Measurements from ENCODE around the gene EYA2. TPM values are rescaled to one million over a fixed set of nuclear protein-coding genes. Genes with fewer than 3 reads are reported as not detected.

EYA2 gene
- total and polyA plus RNA-seq, 11 donors: 0.30 to 4.2 (median 0.70) TPM

DNA sequence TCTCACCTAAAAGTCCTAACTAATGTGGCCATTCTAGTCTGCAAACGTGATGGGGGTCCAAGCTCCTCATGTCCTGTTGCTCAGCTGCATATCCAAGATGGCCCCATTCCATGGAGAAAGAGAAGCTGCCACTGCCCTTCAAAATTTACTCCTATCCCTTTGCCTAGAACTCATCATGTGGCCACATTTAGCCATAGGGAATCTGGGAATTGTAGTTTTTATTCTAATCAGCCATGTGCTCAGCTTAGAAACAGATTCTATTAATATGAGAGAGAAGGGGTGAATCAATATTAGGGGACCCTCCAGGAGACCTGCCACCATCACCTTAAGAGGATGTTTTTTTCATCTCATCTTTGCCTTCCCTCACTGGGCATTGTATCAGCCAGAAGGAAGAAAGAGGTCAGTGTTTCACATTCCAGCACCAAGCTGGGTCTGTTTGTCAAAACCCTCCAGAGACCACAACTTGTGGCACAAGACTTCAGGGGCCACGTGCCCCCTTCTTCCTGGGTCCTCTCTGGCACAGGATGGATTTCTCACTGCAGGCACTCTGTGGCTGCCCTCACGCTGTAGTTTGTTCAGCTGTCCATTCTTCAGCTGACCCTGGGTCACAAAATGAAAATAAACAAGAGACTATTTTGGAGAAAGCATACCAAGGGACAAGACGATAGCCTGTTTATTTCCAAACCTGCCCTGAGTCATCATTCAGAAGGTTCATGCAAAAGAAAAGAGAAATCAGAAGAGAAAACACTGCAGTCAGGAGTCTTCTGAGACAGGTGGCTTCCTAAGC, 172.0 kb downstream of the EYA2 start:
- no peak for DNase-seq
- H3K4me3 ChIP-seq: no peak overlapping the region
- H3K27ac ChIP-seq: no peak overlapping the region
- H3K9me3 ChIP-seq: peaks cover 0 to 31% (median 23%) of the 10 kb centered on the region in 12 donors
- no peaks in the 10 kb centered on the region for H3K36me3 ChIP-seq
- no peaks in the 10 kb centered on the region for H3K27me3 ChIP-seq
- 51 to 64% (median 59%) methylated on average over 4 of the region's 4 CpGs for whole genome bisulfite sequencing, 4 donors
- peak in 1 of 4 donors; percentile 26 for ATAC-seq
- peaks cover 0 to 6% (median 0%) of the 10 kb centered on the region in 12 donors for H3K4me1 ChIP-seq
- TF ChIP-seq POLR2A (IDR thresholded peaks at IDR 0.05) (no peak), CTCF (IDR thresholded peaks at IDR 0.05) (no peak)
- intact Hi-C loops (cut with DNase I): no loop called here

DNA sequence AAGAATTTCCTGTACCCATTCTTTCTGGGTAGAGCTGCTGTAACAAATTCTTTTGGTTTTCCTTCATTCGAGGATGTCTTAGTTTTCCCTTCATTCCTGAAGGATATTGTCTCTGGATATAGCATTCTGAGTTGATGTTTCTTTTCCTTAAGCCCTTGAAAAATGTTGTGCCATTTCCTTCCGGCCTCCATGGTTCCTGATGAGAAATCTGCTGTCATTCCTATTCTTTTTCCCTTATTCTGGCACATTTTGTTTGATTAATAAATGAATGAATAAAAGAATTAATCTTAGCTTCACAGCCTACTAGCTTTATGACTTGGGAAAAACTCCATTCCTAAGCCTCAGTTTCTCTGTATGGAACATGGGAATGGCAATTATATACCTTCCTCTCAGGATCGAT, 173.1 kb downstream of the EYA2 start:
- intact Hi-C loops (cut with DNase I): no loop called here
- 89 to 96% (median 92%) methylated on average over 3 of the region's 3 CpGs for WGBS, 4 donors
- no peak for ATAC-seq

DNA sequence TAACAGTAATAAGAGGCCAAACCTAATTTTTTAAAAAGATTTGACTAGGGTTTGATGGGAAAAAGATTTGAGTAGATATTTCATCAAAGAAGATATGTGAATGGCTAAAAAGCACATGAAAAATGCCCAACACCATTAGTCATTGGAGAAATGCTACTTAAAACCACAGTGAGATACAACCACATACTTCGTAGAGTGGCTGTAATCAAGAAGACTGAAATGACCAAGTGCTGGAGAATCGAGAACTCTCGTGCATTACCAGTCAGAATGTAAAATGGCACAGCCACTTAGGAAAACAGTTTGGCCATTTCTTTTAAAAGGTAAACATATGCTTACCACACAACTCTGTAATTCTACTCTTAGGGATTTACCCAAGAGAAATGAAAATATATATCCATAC, 175.5 kb downstream of the EYA2 start:
- intact Hi-C loops (cut with DNase I): no loop called here
- H3K9me3 ChIP-seq: peaks cover 0 to 31% (median 23%) of the 10 kb centered on the region in 12 donors
- 91 to 94% (median 93%) methylated on average over 3 of the region's 3 CpGs for WGBS, 4 donors
- no peak overlapping the region for H3K4me3 ChIP-seq
- no peak for TF ChIP-seq POLR2A (IDR thresholded peaks at IDR 0.05)
- no peak for TF ChIP-seq CTCF (IDR thresholded peaks at IDR 0.05)
- H3K27ac ChIP-seq: no peak overlapping the region
- no peaks in the 10 kb centered on the region for H3K4me1 ChIP-seq
- no peaks in the 10 kb centered on the region for H3K36me3 ChIP-seq
- H3K27me3 ChIP-seq: no peaks in the 10 kb centered on the region
- ATAC-seq: no peak
- DNase-seq: no peak

More for the DNA sequence above, 173.1 kb downstream of the EYA2 start:
- no peak for DNase-seq
- no peaks in the 10 kb centered on the region for H3K27me3 ChIP-seq
- H3K27ac ChIP-seq: no peak overlapping the region
- TF ChIP-seq CTCF (IDR thresholded peaks at IDR 0.05): no peak
- TF ChIP-seq POLR2A (IDR thresholded peaks at IDR 0.05): no peak
- no peaks in the 10 kb centered on the region for H3K36me3 ChIP-seq
- peaks cover 0 to 31% (median 23%) of the 10 kb centered on the region in 12 donors for H3K9me3 ChIP-seq
- peaks cover 0 to 6% (median 0%) of the 10 kb centered on the region in 12 donors for H3K4me1 ChIP-seq
- H3K4me3 ChIP-seq: no peak overlapping the region

GRCh38 chr20:47071646-47072185, 177.1 kb downstream of the EYA2 start:
- WGBS, 4 donors: 86 to 94% (median 89%) methylated on average over 10 of the region's 10 CpGs
- intact Hi-C loops (cut with DNase I): no loop called here
- Histone ChIP-seq H3K4me3 (no peak overlapping the region), H3K9me3 (peaks cover 0 to 41% (median 31%) of the 10 kb centered on the region in 12 donors), H3K27me3 (no peaks in the 10 kb centered on the region), H3K27ac (no peak overlapping the region), H3K4me1 (no peaks in the 10 kb centered on the region), H3K36me3 (no peaks in the 10 kb centered on the region)
- DNase-seq: no peak
- TF ChIP-seq POLR2A (IDR thresholded peaks at IDR 0.05): no peak
- no peak for TF ChIP-seq CTCF (IDR thresholded peaks at IDR 0.05)
- no peak for ATAC-seq

All from heart left ventricle (tissue), 16 donors.